Measurements from ENCODE around the gene ITPK1. TPM values are rescaled to one million over a fixed set of nuclear protein-coding genes. Genes with fewer than 3 reads are reported as not detected.

The ITPK1 gene
- total RNA-seq, 1 experiment from 2014 or later: 25.9 TPM

GRCh38 chr14:92934196-92935085 is 181.3 kb downstream of the ITPK1 start:
- Histone ChIP-seq H3K27me3 (ENCODE audit: control insufficient read depth, insufficient read depth, low read length) (no peaks in the 10 kb centered on the region), H3K36me3 (ENCODE audit: control insufficient read depth, insufficient read depth, low read length) (no peaks in the 10 kb centered on the region), H3K4me1 (ENCODE audit: control insufficient read depth, insufficient read depth, low read length) (no peaks in the 10 kb centered on the region), H3K27ac (ENCODE audit: low read length) (no peak overlapping the region), H3K9me3 (ENCODE audit: control insufficient read depth, insufficient read depth, low read depth, low read length) (no peaks in the 10 kb centered on the region), H3K4me3 (ENCODE audit: low read depth in 2 of 2, low read length in 2 of 2) (no peak overlapping the region)
- ATAC-seq (no peak), DNase-seq (ENCODE audit: low read depth, low spot score) (no peak)
- TF ChIP-seq, protein P1, sequence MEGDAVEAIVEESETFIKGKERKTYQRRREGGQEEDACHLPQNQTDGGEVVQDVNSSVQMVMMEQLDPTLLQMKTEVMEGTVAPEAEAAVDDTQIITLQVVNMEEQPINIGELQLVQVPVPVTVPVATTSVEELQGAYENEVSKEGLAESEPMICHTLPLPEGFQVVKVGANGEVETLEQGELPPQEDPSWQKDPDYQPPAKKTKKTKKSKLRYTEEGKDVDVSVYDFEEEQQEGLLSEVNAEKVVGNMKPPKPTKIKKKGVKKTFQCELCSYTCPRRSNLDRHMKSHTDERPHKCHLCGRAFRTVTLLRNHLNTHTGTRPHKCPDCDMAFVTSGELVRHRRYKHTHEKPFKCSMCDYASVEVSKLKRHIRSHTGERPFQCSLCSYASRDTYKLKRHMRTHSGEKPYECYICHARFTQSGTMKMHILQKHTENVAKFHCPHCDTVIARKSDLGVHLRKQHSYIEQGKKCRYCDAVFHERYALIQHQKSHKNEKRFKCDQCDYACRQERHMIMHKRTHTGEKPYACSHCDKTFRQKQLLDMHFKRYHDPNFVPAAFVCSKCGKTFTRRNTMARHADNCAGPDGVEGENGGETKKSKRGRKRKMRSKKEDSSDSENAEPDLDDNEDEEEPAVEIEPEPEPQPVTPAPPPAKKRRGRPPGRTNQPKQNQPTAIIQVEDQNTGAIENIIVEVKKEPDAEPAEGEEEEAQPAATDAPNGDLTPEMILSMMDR (IDR thresholded peaks at IDR 0.05): no peak
- TF ChIP-seq POLR2AphosphoS5 (IDR thresholded peaks at IDR 0.05; ENCODE audit: low read depth, low read length) (no peak), SIN3A (IDR thresholded peaks at IDR 0.05; ENCODE audit: borderline replicate concordance, insufficient read depth, low read depth, low read length) (no peak), TCF7L2 (IDR thresholded peaks at IDR 0.05; ENCODE audit: low read depth, low read length) (no peak)
- TF ChIP-seq, protein P2, sequence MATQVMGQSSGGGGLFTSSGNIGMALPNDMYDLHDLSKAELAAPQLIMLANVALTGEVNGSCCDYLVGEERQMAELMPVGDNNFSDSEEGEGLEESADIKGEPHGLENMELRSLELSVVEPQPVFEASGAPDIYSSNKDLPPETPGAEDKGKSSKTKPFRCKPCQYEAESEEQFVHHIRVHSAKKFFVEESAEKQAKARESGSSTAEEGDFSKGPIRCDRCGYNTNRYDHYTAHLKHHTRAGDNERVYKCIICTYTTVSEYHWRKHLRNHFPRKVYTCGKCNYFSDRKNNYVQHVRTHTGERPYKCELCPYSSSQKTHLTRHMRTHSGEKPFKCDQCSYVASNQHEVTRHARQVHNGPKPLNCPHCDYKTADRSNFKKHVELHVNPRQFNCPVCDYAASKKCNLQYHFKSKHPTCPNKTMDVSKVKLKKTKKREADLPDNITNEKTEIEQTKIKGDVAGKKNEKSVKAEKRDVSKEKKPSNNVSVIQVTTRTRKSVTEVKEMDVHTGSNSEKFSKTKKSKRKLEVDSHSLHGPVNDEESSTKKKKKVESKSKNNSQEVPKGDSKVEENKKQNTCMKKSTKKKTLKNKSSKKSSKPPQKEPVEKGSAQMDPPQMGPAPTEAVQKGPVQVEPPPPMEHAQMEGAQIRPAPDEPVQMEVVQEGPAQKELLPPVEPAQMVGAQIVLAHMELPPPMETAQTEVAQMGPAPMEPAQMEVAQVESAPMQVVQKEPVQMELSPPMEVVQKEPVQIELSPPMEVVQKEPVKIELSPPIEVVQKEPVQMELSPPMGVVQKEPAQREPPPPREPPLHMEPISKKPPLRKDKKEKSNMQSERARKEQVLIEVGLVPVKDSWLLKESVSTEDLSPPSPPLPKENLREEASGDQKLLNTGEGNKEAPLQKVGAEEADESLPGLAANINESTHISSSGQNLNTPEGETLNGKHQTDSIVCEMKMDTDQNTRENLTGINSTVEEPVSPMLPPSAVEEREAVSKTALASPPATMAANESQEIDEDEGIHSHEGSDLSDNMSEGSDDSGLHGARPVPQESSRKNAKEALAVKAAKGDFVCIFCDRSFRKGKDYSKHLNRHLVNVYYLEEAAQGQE (IDR thresholded peaks at IDR 0.05; ENCODE audit: insufficient read depth in 1 of 2, low read depth in 2 of 2, low read length in 1 of 2): no peak
- intact Hi-C loops (cut with micrococcal nuclease; ENCODE audit: unreplicated experiment): no loop called here
- no TSS peak for BruUV-seq (replicated peaks)
- in situ Hi-C loops (cut with HindIII; ENCODE audit: low pct_unique_long_range_greater_than_20kb, low sequenced_read_pairs): no loop called here
- CTCF ChIA-PET: no interaction called here
- POLR2A ChIA-PET: no interaction called here

- no peak overlapping the region for H3K4me3 ChIP-seq (ENCODE audit: low read depth in 2 of 2, low read length in 2 of 2)
- H3K9me3 ChIP-seq (ENCODE audit: control insufficient read depth, insufficient read depth, low read depth, low read length): no peaks in the 10 kb centered on the region
- DNase-seq (ENCODE audit: low read depth, low spot score) (no peak), ATAC-seq (no peak)
- BruUV-seq (replicated peaks): no TSS peak
- in situ Hi-C loops (cut with HindIII; ENCODE audit: low pct_unique_long_range_greater_than_20kb, low sequenced_read_pairs): no loop called here
- H3K36me3 ChIP-seq (ENCODE audit: control insufficient read depth, insufficient read depth, low read length): no peaks in the 10 kb centered on the region
- no peak overlapping the region for H3K27ac ChIP-seq (ENCODE audit: low read length)
- no peaks in the 10 kb centered on the region for H3K27me3 ChIP-seq (ENCODE audit: control insufficient read depth, insufficient read depth, low read length)
- intact Hi-C loops (cut with micrococcal nuclease; ENCODE audit: unreplicated experiment): no loop called here
- no peaks in the 10 kb centered on the region for H3K4me1 ChIP-seq (ENCODE audit: control insufficient read depth, insufficient read depth, low read length)
- TF ChIP-seq TCF7L2 (IDR thresholded peaks at IDR 0.05; ENCODE audit: low read depth, low read length): no peak
- TF ChIP-seq, protein P1 (IDR thresholded peaks at IDR 0.05): no peak
- no peak for TF ChIP-seq POLR2AphosphoS5 (IDR thresholded peaks at IDR 0.05; ENCODE audit: low read depth, low read length)
- TF ChIP-seq SIN3A (IDR thresholded peaks at IDR 0.05; ENCODE audit: borderline replicate concordance, insufficient read depth, low read depth, low read length): no peak
- TF ChIP-seq, protein P2 (IDR thresholded peaks at IDR 0.05; ENCODE audit: insufficient read depth in 1 of 2, low read depth in 2 of 2, low read length in 1 of 2): no peak
- ChIA-PET POLR2A (no interaction called here), CTCF (no interaction called here)
Measured at GRCh38 chr14:92933481-92933880, 182.2 kb downstream of the ITPK1 start.

Measured in Panc1 (cell line).